IPS-15b (cell line): ENCODE data around the gene ZNF90.
A peak's percentile ranks its signal among the peaks of the same experiment; 100 is the strongest.
"Not testable (repeated sequence)": the region's sequence is repeated elsewhere in the genome, so short reads cannot be mapped to it uniquely, and the experiment has no call there.

Source experiments
- H3K27me3 ChIP-seq: one replicate; pipeline ENCODE4 v1.6.1; 2013; ENCODE audit warnings: low read length; ENCODE audit not compliant: control insufficient read depth, insufficient read depth
- H3K36me3 ChIP-seq: one replicate; pipeline ENCODE4 v1.6.1; 2013; ENCODE audit warnings: low read length; ENCODE audit not compliant: control insufficient read depth, insufficient read depth
- H3K4me1 ChIP-seq: one replicate; pipeline ENCODE4 v1.6.1; 2013; ENCODE audit warnings: mild to moderate bottlenecking, low read length; ENCODE audit not compliant: control insufficient read depth, insufficient read depth
- H3K4me3 ChIP-seq: one replicate; pipeline ENCODE4 v1.5.1; 2013; ENCODE audit warnings: low read depth, low read length
- H3K9ac ChIP-seq: one replicate; pipeline ENCODE4 v1.6.1; 2013; ENCODE audit warnings: low read depth, mild to moderate bottlenecking, low read length
- H3K9me3 ChIP-seq: one replicate; pipeline ENCODE4 v1.6.1; 2013; ENCODE audit warnings: mild to moderate bottlenecking, low read length; ENCODE audit not compliant: control insufficient read depth, insufficient read depth

Gene ZNF90

GRCh38 chr19:20118064-20118839 is 40.5 kb downstream of the ZNF90 start:
- Histone ChIP-seq H3K9me3 (peaks cover 49% of the 10 kb centered on the region), H3K36me3 (peaks cover 46% of the 10 kb centered on the region)
- H3K4me3 ChIP-seq, H3K9ac ChIP-seq, H3K27me3 ChIP-seq, H3K4me1 ChIP-seq: not testable (repeated sequence)

- Histone ChIP-seq H3K9me3 (peaks cover 2% of the 10 kb centered on the region), H3K4me1 (no peaks in the 10 kb centered on the region), H3K4me3 (no peak overlapping the region), H3K27me3 (no peaks in the 10 kb centered on the region), H3K9ac (no peak overlapping the region), H3K36me3 (peaks cover 21% of the 10 kb centered on the region)
These were observed 47.1 kb downstream of the ZNF90 start for GRCh38 chr19:20124879-20125278.

GRCh38 chr19:20132933-20133332 is 55.1 kb downstream of the ZNF90 start:
- not testable (repeated sequence) for H3K4me3 ChIP-seq, H3K4me1 ChIP-seq, H3K9me3 ChIP-seq, H3K36me3 ChIP-seq, H3K27me3 ChIP-seq, H3K9ac ChIP-seq

- H3K27me3 ChIP-seq, H3K9me3 ChIP-seq, H3K4me3 ChIP-seq, H3K4me1 ChIP-seq, H3K9ac ChIP-seq, H3K36me3 ChIP-seq: not testable (repeated sequence)
These were observed 59.9 kb downstream of the ZNF90 start for GRCh38 chr19:20137714-20138113.

GRCh38 chr19:20151617-20152145 is 73.9 kb downstream of the ZNF90 start:
- Histone ChIP-seq H3K9me3 (no peaks in the 10 kb centered on the region), H3K27me3 (no peaks in the 10 kb centered on the region), H3K36me3 (no peaks in the 10 kb centered on the region), H3K4me3 (no peak overlapping the region), H3K4me1 (peaks cover 4% of the 10 kb centered on the region), H3K9ac (no peak overlapping the region)

- not testable (repeated sequence) for H3K9me3 ChIP-seq, H3K4me3 ChIP-seq, H3K36me3 ChIP-seq, H3K9ac ChIP-seq, H3K27me3 ChIP-seq, H3K4me1 ChIP-seq
These were observed 74.7 kb downstream of the ZNF90 start for GRCh38 chr19:20152506-20152905.

GRCh38 chr19:20153281-20153680 is 75.5 kb downstream of the ZNF90 start:
- no peaks in the 10 kb centered on the region for H3K9me3 ChIP-seq
- H3K27me3 ChIP-seq: no peaks in the 10 kb centered on the region
- H3K36me3 ChIP-seq: no peaks in the 10 kb centered on the region
- H3K4me3 ChIP-seq: no peak overlapping the region
- H3K4me1 ChIP-seq: peaks cover 4% of the 10 kb centered on the region
- no peak overlapping the region for H3K9ac ChIP-seq

GRCh38 chr19:20154636-20155035 is 76.8 kb downstream of the ZNF90 start:
- H3K4me3 ChIP-seq: no peak overlapping the region
- peaks cover 4% of the 10 kb centered on the region for H3K4me1 ChIP-seq
- H3K9ac ChIP-seq: no peak overlapping the region
- no peaks in the 10 kb centered on the region for H3K27me3 ChIP-seq
- no peaks in the 10 kb centered on the region for H3K9me3 ChIP-seq
- H3K36me3 ChIP-seq: no peaks in the 10 kb centered on the region

GRCh38 chr19:20162821-20163220 is 85.0 kb downstream of the ZNF90 start:
- no peaks in the 10 kb centered on the region for H3K4me1 ChIP-seq
- no peak overlapping the region for H3K9ac ChIP-seq
- H3K36me3 ChIP-seq: no peaks in the 10 kb centered on the region
- H3K4me3 ChIP-seq: no peak overlapping the region
- no peaks in the 10 kb centered on the region for H3K9me3 ChIP-seq
- H3K27me3 ChIP-seq: no peaks in the 10 kb centered on the region

- Histone ChIP-seq H3K9me3 (no peaks in the 10 kb centered on the region), H3K4me3 (no peak overlapping the region), H3K36me3 (peaks cover 3% of the 10 kb centered on the region), H3K27me3 (no peaks in the 10 kb centered on the region), H3K9ac (no peak overlapping the region), H3K4me1 (peaks cover 2% of the 10 kb centered on the region)
These were observed 86.7 kb downstream of the ZNF90 start for GRCh38 chr19:20164456-20164855.

- Histone ChIP-seq H3K4me3 (no peak overlapping the region), H3K9ac (no peak overlapping the region), H3K9me3 (no peaks in the 10 kb centered on the region), H3K4me1 (peaks cover 2% of the 10 kb centered on the region), H3K27me3 (no peaks in the 10 kb centered on the region), H3K36me3 (peaks cover 5% of the 10 kb centered on the region)
These were observed 88.3 kb downstream of the ZNF90 start for GRCh38 chr19:20165971-20166592.

- H3K4me1 ChIP-seq: peaks cover 2% of the 10 kb centered on the region
- peak within 1 kb of the TSS; percentile 93 for H3K9ac ChIP-seq
- peak within 1 kb of the TSS; percentile 95 for H3K4me3 ChIP-seq
- H3K27me3 ChIP-seq: no peaks in the 10 kb centered on the region
- no peaks in the 10 kb centered on the region for H3K9me3 ChIP-seq
- H3K36me3 ChIP-seq: peaks cover 9% of the 10 kb centered on the region
These were observed 89.3 kb downstream of the ZNF90 start, which contains the start of gene ZNF486 for GRCh38 chr19:20167020-20167644. ZNF486 (plus strand) TSS chr19:20167214; CDS start chr19:20167331, 117 bp downstream.
